ENCODE measurements around the gene PRPF40A.

Gene PRPF40A

GRCh38 chr2:152648336-152648735 lies 68.9 kb downstream of the PRPF40A start:
- Mint-ChIP-seq H3K4me3 (no peak overlapping the region), H3K27me3 (no peaks in the 10 kb centered on the region), H3K27ac (no peak overlapping the region)

GRCh38 chr2:152647552-152647951 lies 69.7 kb downstream of the PRPF40A start:
- H3K27ac Mint-ChIP-seq: no peak overlapping the region
- no peaks in the 10 kb centered on the region for H3K27me3 Mint-ChIP-seq
- H3K4me1 Mint-ChIP-seq (ENCODE audit: low read depth): no peaks in the 10 kb centered on the region
- H3K9me3 Mint-ChIP-seq: no peaks in the 10 kb centered on the region
- H3K4me3 Mint-ChIP-seq: no peak overlapping the region
- peaks cover 14% of the 10 kb centered on the region for H3K36me3 Mint-ChIP-seq (ENCODE audit: low read depth)

More at GRCh38 chr2:152648336-152648735, 68.9 kb downstream of the PRPF40A start:
- Mint-ChIP-seq H3K36me3 (ENCODE audit: low read depth) (peaks cover 20% of the 10 kb centered on the region), H3K4me1 (ENCODE audit: low read depth) (no peaks in the 10 kb centered on the region), H3K9me3 (no peaks in the 10 kb centered on the region)

- Mint-ChIP-seq H3K9me3 (no peaks in the 10 kb centered on the region), H3K4me1 (ENCODE audit: low read depth) (no peaks in the 10 kb centered on the region), H3K27ac (no peak overlapping the region), H3K36me3 (ENCODE audit: low read depth) (peaks cover 9% of the 10 kb centered on the region), H3K4me3 (no peak overlapping the region), H3K27me3 (no peaks in the 10 kb centered on the region)
Observed at GRCh38 chr2:152646775-152647174, 70.5 kb downstream of the PRPF40A start.

- no peaks in the 10 kb centered on the region for H3K27me3 Mint-ChIP-seq
- no peaks in the 10 kb centered on the region for H3K9me3 Mint-ChIP-seq
- H3K36me3 Mint-ChIP-seq (ENCODE audit: low read depth): peaks cover 8% of the 10 kb centered on the region
- H3K4me1 Mint-ChIP-seq (ENCODE audit: low read depth): no peaks in the 10 kb centered on the region
- H3K4me3 Mint-ChIP-seq: no peak overlapping the region
- no peak overlapping the region for H3K27ac Mint-ChIP-seq
Observed at GRCh38 chr2:152646264-152646663, 71.0 kb downstream of the PRPF40A start.

DNA sequence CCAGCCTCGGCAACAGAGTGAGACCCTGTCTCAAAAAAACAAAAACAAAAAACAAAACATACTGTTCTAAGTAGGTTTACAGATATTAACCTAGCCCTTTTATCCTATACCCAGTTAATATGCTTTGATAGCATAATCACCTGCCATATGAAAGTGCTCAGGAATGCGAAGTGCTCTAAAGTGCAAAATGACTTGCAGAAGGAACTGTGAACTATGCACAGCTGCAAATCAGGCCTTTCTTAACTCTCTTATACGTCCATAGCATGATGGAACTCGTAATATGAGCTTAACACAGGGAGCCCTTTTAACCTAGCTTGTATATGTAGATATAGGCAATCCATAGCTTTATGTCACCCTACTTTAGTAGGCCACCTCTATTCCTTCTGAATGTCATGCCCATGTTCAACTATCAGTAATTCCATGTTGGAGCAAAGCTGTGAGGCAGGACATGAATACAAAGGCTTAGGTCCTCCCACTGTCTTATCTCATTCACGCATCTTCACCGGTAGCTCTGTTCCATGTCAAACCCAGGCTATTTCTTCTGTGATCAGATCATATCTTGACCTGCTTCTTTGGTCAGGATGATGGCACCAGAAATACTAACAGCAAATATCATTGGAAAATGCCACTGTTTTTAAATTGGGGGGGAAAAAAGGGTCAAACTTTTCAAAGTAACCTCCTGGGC lies 72.9 kb downstream of the PRPF40A start:
- H3K36me3 Mint-ChIP-seq (ENCODE audit: low read depth): no peaks in the 10 kb centered on the region
- H3K27me3 Mint-ChIP-seq: no peaks in the 10 kb centered on the region
- H3K9me3 Mint-ChIP-seq: no peaks in the 10 kb centered on the region
- H3K27ac Mint-ChIP-seq: no peak overlapping the region
- no peak overlapping the region for H3K4me3 Mint-ChIP-seq
- H3K4me1 Mint-ChIP-seq (ENCODE audit: low read depth): no peaks in the 10 kb centered on the region

GRCh38 chr2:152638590-152638989 lies 78.7 kb downstream of the PRPF40A start:
- Mint-ChIP-seq H3K4me1 (ENCODE audit: low read depth) (no peaks in the 10 kb centered on the region), H3K27ac (no peak overlapping the region), H3K9me3 (no peaks in the 10 kb centered on the region), H3K27me3 (no peaks in the 10 kb centered on the region), H3K4me3 (no peak overlapping the region), H3K36me3 (ENCODE audit: low read depth) (no peaks in the 10 kb centered on the region)

GRCh38 chr2:152638056-152638455 lies 79.2 kb downstream of the PRPF40A start:
- no peak overlapping the region for H3K27ac Mint-ChIP-seq
- H3K9me3 Mint-ChIP-seq: no peaks in the 10 kb centered on the region
- no peak overlapping the region for H3K4me3 Mint-ChIP-seq
- H3K36me3 Mint-ChIP-seq (ENCODE audit: low read depth): no peaks in the 10 kb centered on the region
- H3K4me1 Mint-ChIP-seq (ENCODE audit: low read depth): no peaks in the 10 kb centered on the region
- H3K27me3 Mint-ChIP-seq: no peaks in the 10 kb centered on the region

GRCh38 chr2:152637251-152637650 lies 80.0 kb downstream of the PRPF40A start:
- no peak overlapping the region for H3K27ac Mint-ChIP-seq

GRCh38 chr2:152635635-152636298 lies 81.5 kb downstream of the PRPF40A start:
- Mint-ChIP-seq H3K4me1 (ENCODE audit: low read depth) (no peaks in the 10 kb centered on the region), H3K9me3 (no peaks in the 10 kb centered on the region)

More at GRCh38 chr2:152637251-152637650, 80.0 kb downstream of the PRPF40A start:
- H3K9me3 Mint-ChIP-seq: no peaks in the 10 kb centered on the region
- H3K27me3 Mint-ChIP-seq: no peaks in the 10 kb centered on the region
- no peaks in the 10 kb centered on the region for H3K36me3 Mint-ChIP-seq (ENCODE audit: low read depth)
- no peaks in the 10 kb centered on the region for H3K4me1 Mint-ChIP-seq (ENCODE audit: low read depth)
- H3K4me3 Mint-ChIP-seq: no peak overlapping the region

GRCh38 chr2:152632736-152633135 lies 84.5 kb downstream of the PRPF40A start:
- H3K27ac Mint-ChIP-seq: no peak overlapping the region
- H3K4me1 Mint-ChIP-seq (ENCODE audit: low read depth): no peaks in the 10 kb centered on the region
- no peaks in the 10 kb centered on the region for H3K27me3 Mint-ChIP-seq
- H3K36me3 Mint-ChIP-seq (ENCODE audit: low read depth): no peaks in the 10 kb centered on the region
- H3K9me3 Mint-ChIP-seq: no peaks in the 10 kb centered on the region
- H3K4me3 Mint-ChIP-seq: no peak overlapping the region

More at GRCh38 chr2:152635635-152636298, 81.5 kb downstream of the PRPF40A start:
- Mint-ChIP-seq H3K4me3 (no peak overlapping the region), H3K27ac (no peak overlapping the region), H3K27me3 (no peaks in the 10 kb centered on the region), H3K36me3 (ENCODE audit: low read depth) (no peaks in the 10 kb centered on the region)

DNA sequence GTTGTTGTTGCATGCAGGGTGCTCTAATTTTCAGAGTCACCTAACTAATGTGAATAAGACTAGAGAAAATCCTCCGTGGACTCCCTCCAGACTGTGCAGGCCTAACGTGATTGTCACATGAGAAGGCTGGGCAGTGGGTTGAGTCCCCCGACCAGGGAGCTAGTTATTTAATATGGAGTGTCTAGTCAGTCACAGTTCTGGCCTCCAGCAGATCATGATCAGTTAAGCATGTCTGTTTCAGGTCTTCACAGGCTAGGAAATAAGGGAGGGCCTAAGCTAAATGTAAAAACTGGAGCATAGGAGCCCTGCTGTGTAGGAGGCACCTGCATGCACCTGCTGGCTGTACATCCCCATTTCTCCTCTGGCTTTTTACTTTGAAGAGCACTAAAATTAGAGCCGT lies 86.8 kb downstream of the PRPF40A start:
- H3K36me3 Mint-ChIP-seq (ENCODE audit: low read depth): no peaks in the 10 kb centered on the region
- H3K27me3 Mint-ChIP-seq: no peaks in the 10 kb centered on the region
- H3K4me1 Mint-ChIP-seq (ENCODE audit: low read depth): no peaks in the 10 kb centered on the region
- no peak overlapping the region for H3K27ac Mint-ChIP-seq
- no peaks in the 10 kb centered on the region for H3K9me3 Mint-ChIP-seq
- H3K4me3 Mint-ChIP-seq: no peak overlapping the region

DNA sequence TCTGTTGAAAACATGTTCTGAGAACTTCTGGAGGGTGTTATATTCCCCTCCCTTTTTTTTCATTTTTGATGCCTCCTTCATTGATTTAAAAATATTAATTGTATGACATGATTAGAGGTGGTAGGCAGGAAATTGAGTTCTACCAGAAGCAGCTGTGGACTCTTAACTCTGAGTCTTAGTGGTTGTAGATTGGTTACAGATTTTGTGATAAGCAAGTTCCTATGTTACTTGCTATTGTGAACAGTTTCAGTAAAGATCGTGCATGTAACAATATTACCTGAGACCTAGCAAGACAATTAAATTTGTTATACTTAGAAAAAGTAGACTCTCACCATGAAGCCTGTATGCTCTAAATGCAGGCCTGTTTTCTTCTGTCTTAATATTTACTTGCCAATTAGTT lies 88.1 kb downstream of the PRPF40A start:
- H3K27me3 Mint-ChIP-seq: peaks cover 4% of the 10 kb centered on the region
- no peaks in the 10 kb centered on the region for H3K9me3 Mint-ChIP-seq
- no peaks in the 10 kb centered on the region for H3K4me1 Mint-ChIP-seq (ENCODE audit: low read depth)
- no peaks in the 10 kb centered on the region for H3K36me3 Mint-ChIP-seq (ENCODE audit: low read depth)
- no peak overlapping the region for H3K4me3 Mint-ChIP-seq
- H3K27ac Mint-ChIP-seq: no peak overlapping the region

DNA sequence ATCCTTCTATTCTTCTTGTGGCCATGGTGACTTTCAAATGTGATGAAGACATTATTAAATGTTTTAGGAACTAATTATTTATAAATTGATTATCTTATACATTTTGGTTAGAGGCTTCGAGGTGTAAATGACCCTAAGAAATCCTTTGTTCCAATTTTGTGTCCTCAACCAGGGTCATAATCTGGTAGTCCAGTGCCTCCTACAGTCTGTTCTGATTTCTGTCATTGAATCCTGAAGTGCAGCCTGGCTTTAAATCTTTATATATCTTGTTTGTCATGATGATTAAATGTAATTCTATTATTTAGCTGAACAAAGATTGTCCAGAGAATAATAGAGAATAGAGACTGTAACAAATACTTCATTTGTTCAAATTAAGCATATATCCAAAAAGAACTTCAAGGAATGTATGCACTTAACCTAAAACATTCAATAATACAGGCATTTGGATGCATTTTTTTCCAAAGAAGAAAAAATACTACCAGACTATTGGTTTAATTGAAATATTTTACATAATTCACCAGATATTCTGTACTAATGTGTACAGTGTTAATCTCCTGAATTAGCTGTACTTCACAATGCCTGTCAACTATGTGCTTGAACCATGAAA lies 89.8 kb downstream of the PRPF40A start:
- peaks cover 4% of the 10 kb centered on the region for H3K27me3 Mint-ChIP-seq
- H3K4me1 Mint-ChIP-seq (ENCODE audit: low read depth): no peaks in the 10 kb centered on the region
- H3K27ac Mint-ChIP-seq: no peak overlapping the region
- H3K9me3 Mint-ChIP-seq: no peaks in the 10 kb centered on the region
- H3K4me3 Mint-ChIP-seq: no peak overlapping the region
- no peaks in the 10 kb centered on the region for H3K36me3 Mint-ChIP-seq (ENCODE audit: low read depth)

GRCh38 chr2:152626911-152627339 lies 90.3 kb downstream of the PRPF40A start:
- Mint-ChIP-seq H3K27me3 (peaks cover 4% of the 10 kb centered on the region), H3K36me3 (ENCODE audit: low read depth) (no peaks in the 10 kb centered on the region), H3K4me1 (ENCODE audit: low read depth) (no peaks in the 10 kb centered on the region)

DNA sequence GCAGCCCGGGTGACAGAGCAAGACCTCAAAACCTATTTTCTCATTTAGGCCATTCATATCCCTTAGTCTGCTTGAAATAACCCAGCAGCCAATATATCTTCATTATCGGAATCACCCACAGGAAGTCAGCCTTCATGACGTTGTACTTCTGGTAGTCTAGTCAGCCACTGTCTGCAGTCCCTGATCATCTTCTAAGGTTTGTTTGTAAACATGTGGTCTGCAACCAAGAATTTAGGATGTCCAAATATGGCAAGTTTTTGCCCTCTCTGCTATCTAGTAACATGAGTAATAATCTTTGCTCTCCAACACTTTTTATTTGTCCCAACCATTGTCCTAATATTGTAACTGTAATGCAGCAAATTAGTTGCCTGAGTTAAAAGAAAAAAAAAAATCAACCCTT lies 92.5 kb downstream of the PRPF40A start:
- Mint-ChIP-seq H3K27me3 (peaks cover 4% of the 10 kb centered on the region), H3K9me3 (no peaks in the 10 kb centered on the region), H3K27ac (no peak overlapping the region)

More at GRCh38 chr2:152626911-152627339, 90.3 kb downstream of the PRPF40A start:
- Mint-ChIP-seq H3K27ac (no peak overlapping the region), H3K4me3 (no peak overlapping the region), H3K9me3 (no peaks in the 10 kb centered on the region)

More for the DNA sequence above, 92.5 kb downstream of the PRPF40A start:
- H3K4me1 Mint-ChIP-seq (ENCODE audit: low read depth): no peaks in the 10 kb centered on the region
- no peak overlapping the region for H3K4me3 Mint-ChIP-seq
- H3K36me3 Mint-ChIP-seq (ENCODE audit: low read depth): no peaks in the 10 kb centered on the region
